ENCODE results near the gene TMEM238. TPM values are rescaled to one million over a fixed set of nuclear protein-coding genes. Genes with fewer than 3 reads are reported as not detected.
"Not testable (repeated sequence)": the region's sequence is repeated elsewhere in the genome, so short reads cannot be mapped to it uniquely, and the experiment has no call there.

Gene TMEM238
- polyA plus RNA-seq, 10 donors = 0.12 to 0.48 (median 0.23) TPM; not detected in 5

- peak; percentile 48 to 71 (median 57) for DNase-seq
These were observed 39.6 kb downstream of the TMEM238 start for GRCh38 chr19:55344444-55344843.

GRCh38 chr19:55341595-55342531 lies 42.2 kb downstream of the TMEM238 start:
- no peak for DNase-seq

DNA sequence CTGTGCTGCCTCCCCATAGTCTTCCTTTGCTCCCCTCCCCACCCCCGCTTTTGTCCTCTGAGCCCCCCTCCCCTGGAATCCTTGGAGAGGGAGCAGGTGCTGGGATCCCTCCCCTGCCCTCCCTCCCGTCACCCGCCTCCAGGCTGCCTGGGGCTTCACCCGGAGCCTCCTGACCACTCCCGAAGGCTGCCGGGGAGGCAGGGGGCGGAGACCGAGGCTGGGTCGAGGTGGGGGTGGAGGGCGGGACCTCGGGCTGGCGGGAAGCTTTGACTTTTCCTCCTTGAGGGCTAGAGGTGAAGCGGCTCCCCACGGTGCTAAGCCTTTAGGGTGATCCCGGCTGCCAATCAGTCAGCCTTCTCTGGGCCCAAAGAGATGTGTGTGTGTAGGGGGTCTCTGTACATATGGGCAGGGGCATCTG lies 42.9 kb downstream of the TMEM238 start:
- DNase-seq = peak; percentile 76 to 83 (median 83)

DNA sequence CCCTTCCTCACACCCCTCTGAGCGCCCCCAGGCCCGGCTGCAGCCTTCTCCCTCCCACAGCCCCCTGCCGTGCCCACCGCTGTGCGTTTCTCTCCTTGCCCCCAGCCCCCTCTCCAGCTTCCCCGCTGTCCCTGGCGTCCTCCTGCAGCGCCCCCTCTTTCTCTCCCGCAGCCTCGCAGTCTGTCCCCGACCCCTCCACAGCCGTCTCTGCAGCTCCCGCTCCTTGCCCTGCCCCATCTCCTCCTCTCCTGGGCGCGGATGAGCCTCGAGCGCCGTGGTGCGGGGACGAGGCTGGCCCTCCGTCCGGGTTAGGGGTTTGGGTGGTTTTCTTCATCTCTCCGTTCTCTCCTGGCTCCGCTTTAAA lies 43.3 kb downstream of the TMEM238 start:
- peak in 1 of 3 donors; percentile 33 for DNase-seq

GRCh38 chr19:55339889-55340783 lies 44.0 kb downstream of the TMEM238 start:
- peak in 1 of 3 donors; percentile 56 for DNase-seq

- peak; percentile 100 for DNase-seq
These were observed 44.8 kb downstream of the TMEM238 start, which contains the start of gene KMT5C for GRCh38 chr19:55339105-55339888. TSS of gene KMT5C (plus strand) at chr19:55339876. CDS start at chr19:55341937, 2,061 bp downstream.

- DNase-seq = no peak
These were observed 48.0 kb downstream of the TMEM238 start for GRCh38 chr19:55336101-55336500.

DNA sequence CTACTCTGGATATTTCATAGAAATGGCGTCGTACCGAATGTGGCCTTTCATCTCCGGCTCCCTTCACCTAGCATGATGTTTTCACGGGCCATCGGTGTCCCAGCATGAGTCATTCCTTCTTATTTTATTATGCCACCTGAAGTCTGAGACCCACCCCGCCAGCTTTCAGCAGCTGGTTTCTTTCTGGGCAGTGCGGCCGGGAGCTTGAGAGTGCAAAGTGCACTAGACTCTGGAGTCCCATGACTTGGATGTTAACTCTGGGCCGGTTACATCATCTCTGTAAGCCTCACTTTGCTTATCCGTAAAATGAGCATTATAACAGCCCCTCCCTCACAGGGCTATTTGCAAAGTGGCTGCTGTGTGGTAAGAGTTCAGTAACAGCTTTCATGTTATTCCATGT lies 50.2 kb downstream of the TMEM238 start:
- no peak for DNase-seq

DNA sequence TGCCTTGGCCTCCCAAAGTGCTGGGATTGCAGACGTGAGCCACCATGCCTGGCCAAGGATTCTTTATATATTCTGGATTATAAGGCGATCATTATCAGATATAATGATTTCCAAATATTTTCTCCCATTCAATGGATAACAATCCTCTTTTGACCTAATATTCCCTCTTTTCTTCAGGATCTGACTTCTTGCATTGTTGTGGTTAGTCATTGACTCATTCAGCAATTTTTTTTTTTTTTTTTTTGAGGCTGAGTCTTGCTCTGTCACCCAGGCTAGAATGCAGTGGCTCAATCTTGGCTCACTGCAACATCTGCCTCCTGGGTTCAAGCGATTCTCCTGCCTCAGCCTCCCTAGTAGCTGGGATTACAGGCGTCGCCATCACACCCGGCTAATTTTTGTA lies 54.3 kb downstream of the TMEM238 start:
- not testable (repeated sequence) for DNase-seq

Other genes starting within 250 kb of the TMEM238 start
- 1,000 to 10,000 TPM in 2 of 10 donors, 100 to 1,000 TPM in 8; 199 to 1,145 (median 658) TPM for gene TNNT1, start 235.1 kb downstream of the TMEM238 start, polyA plus RNA-seq (ENCODE audit: insufficient read length in 10 of 10)
- 1 to 10 TPM in 9 of 10 donors, under 1 TPM in 1; 0.88 to 4.7 (median 2.2) TPM for gene TNNI3, start 226.6 kb downstream of the TMEM238 start, polyA plus RNA-seq (ENCODE audit: insufficient read length in 10 of 10)
- under 1 TPM; 0.15 to 0.92 (median 0.54) TPM for gene DNAAF3, start 217.7 kb downstream of the TMEM238 start, polyA plus RNA-seq (ENCODE audit: insufficient read length in 10 of 10)
- gene SYT5, start 204.0 kb downstream of the TMEM238 start, polyA plus RNA-seq (ENCODE audit: insufficient read length in 10 of 10) = under 1 TPM in 6 of 10 donors, not detected in 4; 0.05 to 0.13 (median 0.07) TPM
- 1 to 10 TPM in 1 of 10 donors, under 1 TPM in 9; 0.20 to 1.2 (median 0.56) TPM for gene PTPRH, start 174.8 kb downstream of the TMEM238 start, polyA plus RNA-seq (ENCODE audit: insufficient read length in 10 of 10)
- gene TMEM86B, start 155.5 kb downstream of the TMEM238 start, polyA plus RNA-seq (ENCODE audit: insufficient read length in 10 of 10) = 1 to 10 TPM; 1.4 to 3.5 (median 2.9) TPM
- 10 to 100 TPM; 21.5 to 31.9 (median 27.8) TPM for gene PPP6R1, start 125.3 kb downstream of the TMEM238 start, polyA plus RNA-seq (ENCODE audit: insufficient read length in 10 of 10)
- gene HSPBP1, start 104.2 kb downstream of the TMEM238 start, polyA plus RNA-seq (ENCODE audit: insufficient read length in 10 of 10) = 10 to 100 TPM; 14.6 to 29.6 (median 21.2) TPM
- 10 to 100 TPM in 1 of 10 donors, 1 to 10 TPM in 9; 5.0 to 10.9 (median 8.0) TPM for gene BRSK1, start 100.3 kb downstream of the TMEM238 start, polyA plus RNA-seq (ENCODE audit: insufficient read length in 10 of 10)
- 1 to 10 TPM in 2 of 10 donors, under 1 TPM in 8; 0.45 to 1.3 (median 0.68) TPM for gene TMEM150B, start 59.0 kb downstream of the TMEM238 start, polyA plus RNA-seq (ENCODE audit: insufficient read length in 10 of 10)
- gene KMT5C, start 44.4 kb downstream of the TMEM238 start, polyA plus RNA-seq (ENCODE audit: insufficient read length in 10 of 10) = 10 to 100 TPM; 12.8 to 29.0 (median 18.0) TPM
- gene COX6B2, start 29.6 kb downstream of the TMEM238 start, polyA plus RNA-seq (ENCODE audit: insufficient read length in 10 of 10) = 1 to 10 TPM in 2 of 10 donors, under 1 TPM in 3, not detected in 5; 0.08 to 3.0 (median 0.24) TPM
- gene GARIN5B, start 21.0 kb downstream of the TMEM238 start, polyA plus RNA-seq (ENCODE audit: insufficient read length in 10 of 10) = under 1 TPM in 1 of 10 donors, not detected in 9; 0.07 TPM
- gene IL11, start 13.8 kb downstream of the TMEM238 start, polyA plus RNA-seq (ENCODE audit: insufficient read length in 10 of 10) = under 1 TPM in 8 of 10 donors, not detected in 2; 0.07 to 0.66 (median 0.39) TPM
- not detected for gene TMEM190, start 7.5 kb downstream of the TMEM238 start, polyA plus RNA-seq (ENCODE audit: insufficient read length in 10 of 10)
- gene RPL28, start 1.6 kb upstream of the TMEM238 start, polyA plus RNA-seq (ENCODE audit: insufficient read length in 10 of 10) = 1,000 to 10,000 TPM; 1,118 to 2,122 (median 1,535) TPM
- 10 to 100 TPM; 26.3 to 47.0 (median 37.2) TPM for gene UBE2S, start 23.5 kb upstream of the TMEM238 start, polyA plus RNA-seq (ENCODE audit: insufficient read length in 10 of 10)
- under 1 TPM; 0.07 to 0.39 (median 0.15) TPM for gene SHISA7, start 59.0 kb upstream of the TMEM238 start, polyA plus RNA-seq (ENCODE audit: insufficient read length in 10 of 10)
- 10 to 100 TPM; 26.6 to 40.9 (median 30.8) TPM for gene ISOC2, start 77.3 kb upstream of the TMEM238 start, polyA plus RNA-seq (ENCODE audit: insufficient read length in 10 of 10)
- gene C19orf85, start 80.5 kb upstream of the TMEM238 start, polyA plus RNA-seq (ENCODE audit: insufficient read length in 10 of 10) = not detected
- gene ZNF628, start 92.3 kb upstream of the TMEM238 start, polyA plus RNA-seq (ENCODE audit: insufficient read length in 10 of 10) = 1 to 10 TPM; 2.1 to 4.3 (median 3.1) TPM
- gene NAT14, start 100.9 kb upstream of the TMEM238 start, polyA plus RNA-seq (ENCODE audit: insufficient read length in 10 of 10) = 10 to 100 TPM; 21.1 to 41.2 (median 27.1) TPM
- 10 to 100 TPM; 13.9 to 50.8 (median 23.6) TPM for gene SSC5D, start 104.1 kb upstream of the TMEM238 start, polyA plus RNA-seq (ENCODE audit: insufficient read length in 10 of 10)
- 1 to 10 TPM in 9 of 10 donors, under 1 TPM in 1; 0.90 to 6.8 (median 3.3) TPM for gene SBK2, start 152.8 kb upstream of the TMEM238 start, polyA plus RNA-seq (ENCODE audit: insufficient read length in 10 of 10)
- under 1 TPM in 3 of 10 donors, not detected in 7; 0.12 to 0.49 (median 0.12) TPM for gene SBK3, start 161.3 kb upstream of the TMEM238 start, polyA plus RNA-seq (ENCODE audit: insufficient read length in 10 of 10)
- gene ZNF579, start 196.6 kb upstream of the TMEM238 start, polyA plus RNA-seq (ENCODE audit: insufficient read length in 10 of 10) = 10 to 100 TPM in 6 of 10 donors, 1 to 10 TPM in 4; 9.2 to 14.7 (median 10.4) TPM
- gene FIZ1, start 215.2 kb upstream of the TMEM238 start, polyA plus RNA-seq (ENCODE audit: insufficient read length in 10 of 10) = 10 to 100 TPM in 8 of 10 donors, 1 to 10 TPM in 2; 8.5 to 13.3 (median 11.1) TPM
- gene ZNF524, start 216.0 kb upstream of the TMEM238 start, polyA plus RNA-seq (ENCODE audit: insufficient read length in 10 of 10) = 1 to 10 TPM; 4.6 to 9.1 (median 7.2) TPM
- gene ZNF865, start 221.4 kb upstream of the TMEM238 start, polyA plus RNA-seq (ENCODE audit: insufficient read length in 10 of 10) = 1 to 10 TPM; 5.0 to 8.7 (median 6.5) TPM
- 1 to 10 TPM; 5.9 to 9.1 (median 7.5) TPM for gene ZNF784, start 240.3 kb upstream of the TMEM238 start, polyA plus RNA-seq (ENCODE audit: insufficient read length in 10 of 10)

Data from muscle of back (tissue), 11 donors.